ENCODE results near the gene IRAK1.

GRCh38 chrX:154030715-154031305 is 11.1 kb upstream of the IRAK1 start:
- TF ChIP-seq POLR2A (IDR thresholded peaks at IDR 0.05; ENCODE audit: low read depth, low read length) (no peak), CTCF (IDR thresholded peaks at IDR 0.05; ENCODE audit: extremely low read depth in 1 of 2, insufficient read depth in 1 of 2, low read depth in 1 of 2, low read length in 2 of 2) (no peak)

Data from endothelial cell of umbilical vein (primary cell).